HepG2 (cell line): ENCODE measurements around the gene TLR6. TPM values are rescaled to one million over a fixed set of nuclear protein-coding genes. Genes with fewer than 3 reads are reported as not detected.
A peak's percentile ranks its signal among the peaks of the same experiment; 100 is the strongest.

Experiments
- ATAC-seq: fragments of 200-7000 bp; cut with Tn5 transposase; 3 replicates; pipeline ENCODE4 v1.9.1; 2020; ENCODE audit warnings: mild to moderate bottlenecking, moderate library complexity
- BruUV-seq: library from RNA; stranded (reverse); fragments of 400-500 nt; replicated peaks from 2 replicates; lab custom pipeline; 2021; lab: Mats Ljungman, UMichigan
- CTCF ChIA-PET: fragments of 300-600 bp; formaldehyde crosslinking; extraction: SDS; loops from one replicate; lab custom pipeline; 2021; ENCODE audit warnings: low total read pairs, inconsistent platforms, low intra/inter-chr PET ratio; lab: Yijun Ruan, JAX
- POLR2A ChIA-PET: fragments of 350-600 bp; sonication (Branson Sonifier 250); formaldehyde crosslinking; loops from one replicate; lab custom pipeline; 2020; ENCODE audit warnings: antibody characterized with exemption, inconsistent platforms; lab: Yijun Ruan, JAX
- DNase-seq: peaks from one replicate; pipeline ENCODE4 v3.0.0-alpha.2; 2015; ENCODE audit warnings: low spot score
- FAIRE-seq: peaks from 3 replicates; lab custom pipeline; 2011; peaks lifted over from hg19 to GRCh38; lab: Jason Lieb, UNC
- H2AFZ ChIP-seq: one replicate; pipeline ENCODE4 v1.6.1; 2011; ENCODE audit warnings: low read length, inconsistent platforms
- H3K27ac ChIP-seq: fragments of 300-600 bp; 3 replicates; pipeline ENCODE4 v1.8.0; 2011; ENCODE audit warnings: mixed run types, mild to moderate bottlenecking, mixed read lengths, low read length, inconsistent platforms; ENCODE audit not compliant: insufficient read depth; ENCODE audit errors: extremely low read length
- H3K27me3 ChIP-seq, 2 experiments: fragments of 200-600 bp in 1 of 2; 2 replicates in 1 of 2; 3 replicates in 1 of 2; pipeline versions ENCODE4 v1.6.0 to v1.8.0; 2011; ENCODE audit warnings: low read length in 2 of 2, mild to moderate bottlenecking in 2 of 2, moderate library complexity in 2 of 2, inconsistent platforms in 1 of 2; ENCODE audit not compliant: insufficient read depth in 2 of 2, control insufficient read depth in 1 of 2
- H3K36me3 ChIP-seq, 2 experiments: fragments of 200-600 bp in 1 of 2; replicated peaks in 1 of 2; 2 replicates in 1 of 2; 3 replicates in 1 of 2; pipeline versions ENCODE4 v1.5.1 to v1.8.0; 2011; ENCODE audit warnings: low read length in 2 of 2, inconsistent platforms in 1 of 2; ENCODE audit not compliant: insufficient read depth in 2 of 2, control insufficient read depth in 1 of 2
- H3K4me1 ChIP-seq: 2 replicates; pipeline ENCODE4 v1.5.1; 2012; ENCODE audit warnings: low read length, inconsistent platforms; ENCODE audit not compliant: insufficient read depth
- H3K4me2 ChIP-seq: 2 replicates; pipeline ENCODE4 v1.6.0; 2011; ENCODE audit warnings: low read depth, low read length, inconsistent platforms
- H3K4me3 ChIP-seq, 3 experiments: fragments of 200-600 bp in 1 of 3; sonication (generic), shearing (Covaris generic) in 1 of 3; replicated peaks in 1 of 3; 2 replicates each; pipeline ENCODE4 v1.5.1; 2011 to 2016; ENCODE audit warnings: low read length in 3 of 3, inconsistent platforms in 2 of 3, low read depth in 2 of 3, mild to moderate bottlenecking in 2 of 3, control low read depth in 1 of 3, mixed read lengths in 1 of 3; ENCODE audit not compliant: insufficient read depth in 1 of 3
- H3K79me2 ChIP-seq: one replicate; pipeline ENCODE4 v1.6.1; 2011; ENCODE audit warnings: low read length, inconsistent platforms; ENCODE audit not compliant: insufficient read depth
- H3K9ac ChIP-seq: 2 replicates; pipeline ENCODE4 v1.6.0; 2011; ENCODE audit warnings: mild to moderate bottlenecking, low read depth, low read length, inconsistent platforms; ENCODE audit not compliant: insufficient read depth
- H3K9me3 ChIP-seq: 2 replicates; pipeline ENCODE4 v1.5.1; 2012; ENCODE audit warnings: mild to moderate bottlenecking, low read length
- H4K20me1 ChIP-seq: 2 replicates; pipeline ENCODE4 v1.6.0; 2011; ENCODE audit warnings: inconsistent platforms, mild to moderate bottlenecking, low read length, moderate library complexity; ENCODE audit not compliant: insufficient read depth
- ARID4A ChIP-seq: sonication (generic); formaldehyde crosslinking; IDR thresholded peaks from 2 replicates; pipeline ENCODE4 v1.5.0; 2020; ENCODE audit warnings: mild to moderate bottlenecking, missing genetic modification reagents, borderline replicate concordance
- ATF1 ChIP-seq: IDR thresholded peaks from 2 replicates; pipeline ENCODE4 v1.6.1; 2016; ENCODE audit warnings: mild to moderate bottlenecking, control low read depth
- CREBL2 ChIP-seq: sonication (generic); formaldehyde crosslinking; IDR thresholded peaks from 2 replicates; pipeline ENCODE4 v1.8.1; 2023; ENCODE audit warnings: missing genetic modification reagents, mild to moderate bottlenecking, borderline replicate concordance
- MBD4 ChIP-seq: IDR thresholded peaks from 2 replicates; pipeline ENCODE4 v1.6.1; 2012; ENCODE audit warnings: low read length, inconsistent platforms, borderline replicate concordance
- RARA ChIP-seq: IDR thresholded peaks from 2 replicates; pipeline ENCODE4 v1.6.1; 2016; ENCODE audit warnings: missing genetic modification reagents, missing compliant biosample characterization
- SNAPC2 ChIP-seq: sonication (generic); formaldehyde crosslinking; IDR thresholded peaks from 2 replicates; pipeline ENCODE4 v1.8.1; 2022; ENCODE audit warnings: mild to moderate bottlenecking, missing genetic modification reagents
- STAT5B ChIP-seq: sonication (generic); formaldehyde crosslinking; IDR thresholded peaks from 2 replicates; pipeline ENCODE4 v1.4.0; 2020; ENCODE audit warnings: missing genetic modification reagents
- ZNF230 ChIP-seq: sonication (generic); formaldehyde crosslinking; IDR thresholded peaks from 2 replicates; pipeline ENCODE4 v1.4.0; 2020; ENCODE audit warnings: mild to moderate bottlenecking, missing genetic modification reagents
- ZNF567 ChIP-seq: sonication (generic); formaldehyde crosslinking; IDR thresholded peaks from 2 replicates; pipeline ENCODE4 v1.8.1; 2023; ENCODE audit warnings: mild to moderate bottlenecking, missing genetic modification reagents, borderline replicate concordance
- ZNF646 ChIP-seq: sonication (generic); formaldehyde crosslinking; IDR thresholded peaks from 2 replicates; pipeline ENCODE4 v1.9.0; 2021; ENCODE audit warnings: mild to moderate bottlenecking, missing genetic modification reagents
- ZNF777 ChIP-seq: sonication (generic); formaldehyde crosslinking; IDR thresholded peaks from 2 replicates; pipeline ENCODE4 v1.4.0; 2020; ENCODE audit warnings: missing genetic modification reagents
- ZNF891 ChIP-seq: sonication (generic); formaldehyde crosslinking; IDR thresholded peaks from 2 replicates; pipeline ENCODE4 v1.5.0; 2020; ENCODE audit warnings: mild to moderate bottlenecking, missing genetic modification reagents
- WGBS: methylation state at CpG from one replicate; pipeline ENCODE4 v1.1.6; 2017; ENCODE audit warnings: low lambda C conversion rate; 5-methylcytosine and 5-hydroxymethylcytosine counted together
- in situ Hi-C: cut with HindIII; loops from 2 replicates; pipeline ENCODE4 v1.10.0; 2017; ENCODE audit warnings: low pct_unique_long_range_greater_than_20kb; ENCODE audit not compliant: extremely low pct_ligation_motif_present
- intact Hi-C: fragments of 100-400 bp; cut with micrococcal nuclease; formaldehyde crosslinking; loops from one replicate; pipeline ENCODE4 v1.10.0; 2022; ENCODE audit not compliant: unreplicated experiment
- polyA plus RNA-seq, 8 experiments: library from polyadenylated mRNA; depleted of rRNA in 3 of 8; stranded (reverse) in 7 of 8; unstranded in 1 of 8; fragments of >200 nt; fragmentation: Illumina TruSeq in 4 of 8; extraction: Trizol in 4 of 8; gene quantifications; 2 replicates each; pipeline versions ENCODE4 v1.2.1 to v1.2.3, GENCODE V29; 2011 to 2016; ENCODE audit warnings: low read depth in 4 of 8, missing spikeins in 1 of 8, mixed read lengths in 1 of 8; ENCODE audit not compliant: insufficient read depth in 1 of 8
- total RNA-seq, 5 experiments: library from RNA; depleted of rRNA; stranded (reverse); fragments of >200 nt; fragmentation: Illumina TruSeq; extraction: Trizol; gene quantifications; 2 replicates each; pipeline ENCODE4 v1.2.3, GENCODE V29; 2016; ENCODE audit warnings: low read depth in 1 of 5

Gene TLR6
- total and polyA plus RNA-seq, 2 of the 13 experiments (the other 11 are each of a cell fraction or from before 2014, with no cell fraction given), result 0.33 to 0.71 TPM

- Histone ChIP-seq H3K27me3 (no peaks in the 10 kb centered on the region), H3K4me1 (peaks cover 66% of the 10 kb centered on the region), H3K4me2 (peak overlapping the region; percentile 97), H3K27ac (peak overlapping the region; percentile 89), H2AFZ (no peak overlapping the region), H3K79me2 (peaks cover 31% of the 10 kb centered on the region), H3K9ac (peak overlapping the region; percentile 98), H3K4me3 (peak overlapping the region; percentile 72 to 96 (median 86)), H3K9me3 (no peaks in the 10 kb centered on the region), H4K20me1 (peaks cover 4% of the 10 kb centered on the region; the same call in 1 of the 2 replicates), H3K36me3 (peaks cover 4 to 5% of the 10 kb centered on the region in 2 experiments)
- FAIRE-seq (no peak), ATAC-seq (peak; percentile 39), DNase-seq (no peak)
- WGBS, result 22% methylated on average over 18 of the region's 30 CpGs
- no TSS peak for BruUV-seq
- ChIA-PET CTCF (no interaction called here), POLR2A (interaction anchor here (0.6 kb wide), 1 partner anchor 1187 kb away, joined by 3 read pairs; no protein-coding TSS in a partner anchor)
- intact Hi-C loops, result no loop called here
- in situ Hi-C loops, result no loop called here
- TF ChIP-seq ZNF230 (CRISPR knock-in tag) (peak; percentile 75; the same call in 1 of the 2 replicates), ZNF567 (CRISPR knock-in tag) (no peak), CREBL2 (no peak), STAT5B (CRISPR knock-in tag) (no peak), ZNF777 (CRISPR knock-in tag) (peak; percentile 36; the same call in 1 of the 2 replicates), RARA (peak; percentile 74), SNAPC2 (0 out of 2 replicates have a peak, but pooled peaks have one; percentile 27), ATF1 (CRISPR knock-in tag) (no peak), ZNF646 (peak; percentile 53; the same call in 1 of the 2 replicates), ZNF891 (CRISPR knock-in tag) (peak; percentile 30; the same call in 1 of the 2 replicates), ARID4A (peak; percentile 15; the same call in 1 of the 2 replicates), MBD4 (no peak)
Measured at GRCh38 chr4:38868059-38868960, 11.7 kb upstream of the TLR6 start.
